Glomerular endothelial cell (primary cell): ENCODE results near the gene SYNDIG1. TPM values are rescaled to one million over a fixed set of nuclear protein-coding genes. Genes with fewer than 3 reads are reported as not detected.

Experiments
- DNase-seq: peaks from one replicate; pipeline ENCODE4 v3.0.0-alpha.2; 2011; ENCODE audit warnings: low read depth, low spot score; ENCODE audit errors: extremely low read depth
- total RNA-seq: library from RNA; depleted of rRNA; stranded (reverse); fragments of >200 nt; gene quantifications from 2 replicates; pipeline ENCODE4 v1.2.3, GENCODE V29; 2015

Gene SYNDIG1
- total RNA-seq, 1 donor from 2014 or later: not detected

DNA sequence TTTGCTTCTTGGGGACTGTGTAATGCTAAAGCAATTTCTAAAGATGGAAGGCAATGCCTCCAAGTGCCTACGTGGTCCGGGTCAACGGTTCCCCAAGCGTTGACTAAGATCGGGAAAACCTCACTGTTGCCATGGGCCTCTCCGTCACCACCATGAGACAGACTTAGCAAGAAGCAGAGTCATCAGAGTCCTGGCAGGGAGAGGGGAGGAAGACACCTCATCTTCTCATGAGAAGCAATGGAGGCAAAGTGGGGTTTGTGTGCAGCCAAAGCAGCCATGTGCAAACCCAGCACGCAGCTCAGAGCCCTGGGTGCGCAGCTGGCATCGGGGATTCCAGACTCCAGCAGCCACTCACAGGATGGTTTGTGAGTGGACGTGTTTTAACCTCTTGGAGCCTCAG is 111.4 kb downstream of the SYNDIG1 start:
- DNase-seq: no peak

DNA sequence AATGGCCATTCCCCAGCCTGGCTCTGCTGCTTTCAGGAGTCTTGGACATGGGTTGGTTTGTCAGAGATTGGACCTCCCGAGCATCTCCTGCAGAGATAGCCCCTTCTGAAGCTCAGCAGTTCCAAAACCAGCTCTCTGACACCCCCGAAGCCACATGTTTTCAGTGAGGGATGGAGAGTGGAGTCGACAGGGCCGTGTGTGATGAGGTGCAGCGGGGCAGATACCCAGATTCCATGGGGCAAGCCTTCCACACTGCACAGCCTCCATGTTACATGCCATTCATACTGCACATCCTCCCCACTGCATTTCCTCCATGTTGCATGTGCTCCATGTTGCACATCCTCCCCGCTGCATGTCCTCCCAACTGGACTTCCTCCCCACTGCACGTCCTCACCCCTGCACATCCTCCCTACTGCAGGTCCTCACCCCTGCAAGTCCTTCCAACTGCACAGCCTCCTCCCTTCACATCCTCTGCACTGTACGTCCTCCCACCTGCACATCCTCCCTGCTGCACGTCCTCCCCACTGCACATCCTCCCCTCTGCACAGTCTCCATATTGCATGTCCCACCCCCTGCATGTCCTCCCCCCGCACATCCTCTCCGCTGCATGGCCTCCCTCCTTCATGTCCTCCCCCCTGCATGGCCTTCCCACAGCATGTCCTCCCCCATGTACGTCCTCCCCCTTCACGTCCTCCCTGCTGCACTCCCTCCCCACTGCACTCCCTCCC is 112.2 kb downstream of the SYNDIG1 start:
- DNase-seq: no peak

DNA sequence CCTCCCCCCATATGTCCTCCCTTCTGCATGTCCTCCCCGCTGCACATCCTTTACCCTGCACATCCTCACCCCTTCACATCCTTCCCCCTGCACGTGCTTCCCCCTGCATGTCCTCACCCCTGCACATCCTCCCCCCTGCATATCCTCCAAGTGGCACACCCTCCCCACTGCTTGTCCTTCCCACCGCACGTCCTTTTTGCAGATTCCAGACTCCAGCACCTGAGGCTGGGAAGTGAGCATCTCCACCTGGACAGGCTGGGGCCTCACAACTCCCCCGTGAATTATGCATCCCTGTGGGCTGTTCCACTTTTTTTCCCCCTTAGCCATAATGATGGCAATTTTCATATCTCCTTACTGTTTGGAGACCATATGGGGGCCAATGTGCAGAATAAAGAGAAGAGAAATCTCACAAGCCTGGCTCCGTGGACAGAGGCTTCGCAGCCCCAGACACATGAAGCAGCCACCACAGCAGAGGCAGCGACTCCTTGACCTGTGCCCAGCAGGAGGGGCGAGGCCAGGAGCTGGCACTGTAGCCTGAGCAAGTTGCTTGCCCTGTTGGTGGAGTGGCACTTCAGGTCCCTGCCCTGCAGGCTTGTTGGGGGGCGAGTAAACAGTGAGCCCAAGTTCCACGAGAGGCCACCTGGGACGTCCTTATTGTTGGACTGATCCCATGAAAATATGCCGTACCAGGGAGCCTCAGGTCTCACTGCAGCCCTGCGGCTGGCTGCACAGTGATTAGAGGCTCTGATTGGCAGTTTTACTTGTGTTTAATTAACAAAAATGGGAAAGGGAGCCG is 113.1 kb downstream of the SYNDIG1 start:
- no peak for DNase-seq

DNA sequence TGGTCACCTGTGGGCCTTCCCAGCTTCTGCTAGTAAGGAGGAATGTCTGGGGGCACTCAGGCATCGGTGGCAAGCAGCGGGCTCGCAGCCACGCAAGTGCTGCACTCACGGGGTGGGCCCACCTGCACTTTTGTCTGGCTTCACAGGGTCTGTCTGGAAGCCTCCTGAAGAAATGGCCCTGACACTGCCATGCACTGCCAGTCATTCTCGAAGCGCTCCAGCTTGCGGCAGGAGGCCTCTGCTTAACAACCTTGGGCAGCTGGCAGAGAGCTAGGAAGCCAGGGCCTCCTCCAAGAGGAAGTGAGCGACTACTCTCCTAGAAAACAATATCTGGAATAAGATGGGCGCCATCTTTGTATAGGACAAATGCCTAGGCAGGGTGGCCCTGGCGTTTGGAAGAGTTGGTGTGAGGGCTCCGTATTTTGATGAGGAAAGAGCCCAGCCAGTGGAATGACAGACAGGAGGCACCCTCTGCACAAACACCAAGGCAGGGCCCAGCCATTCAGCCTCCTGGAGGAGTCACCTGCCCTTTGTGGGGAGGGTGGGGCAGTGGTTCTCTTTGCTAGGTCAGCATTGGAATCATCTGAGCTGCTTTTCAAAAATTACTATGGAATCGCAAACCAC is 113.9 kb downstream of the SYNDIG1 start:
- DNase-seq: no peak

DNA sequence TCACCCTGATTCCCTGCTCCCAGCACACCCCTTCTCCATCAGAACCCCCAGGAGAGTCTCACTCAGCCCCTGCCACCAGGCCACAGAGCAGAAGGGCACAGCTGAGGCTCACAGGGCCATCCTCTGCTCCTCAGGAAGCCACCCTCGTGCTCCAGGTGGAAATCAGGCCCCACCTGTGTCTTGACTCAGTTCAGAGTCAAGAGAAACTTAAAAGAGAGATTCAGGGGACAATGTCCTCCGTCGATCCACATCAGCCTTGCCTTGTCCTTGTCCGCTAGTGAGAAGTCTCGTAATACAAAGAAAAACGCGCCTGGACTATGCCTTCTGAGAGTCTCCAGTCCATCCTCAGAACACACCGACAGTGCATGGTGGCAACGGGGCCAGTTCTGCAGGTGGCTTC is 114.6 kb downstream of the SYNDIG1 start:
- no peak for DNase-seq

DNA sequence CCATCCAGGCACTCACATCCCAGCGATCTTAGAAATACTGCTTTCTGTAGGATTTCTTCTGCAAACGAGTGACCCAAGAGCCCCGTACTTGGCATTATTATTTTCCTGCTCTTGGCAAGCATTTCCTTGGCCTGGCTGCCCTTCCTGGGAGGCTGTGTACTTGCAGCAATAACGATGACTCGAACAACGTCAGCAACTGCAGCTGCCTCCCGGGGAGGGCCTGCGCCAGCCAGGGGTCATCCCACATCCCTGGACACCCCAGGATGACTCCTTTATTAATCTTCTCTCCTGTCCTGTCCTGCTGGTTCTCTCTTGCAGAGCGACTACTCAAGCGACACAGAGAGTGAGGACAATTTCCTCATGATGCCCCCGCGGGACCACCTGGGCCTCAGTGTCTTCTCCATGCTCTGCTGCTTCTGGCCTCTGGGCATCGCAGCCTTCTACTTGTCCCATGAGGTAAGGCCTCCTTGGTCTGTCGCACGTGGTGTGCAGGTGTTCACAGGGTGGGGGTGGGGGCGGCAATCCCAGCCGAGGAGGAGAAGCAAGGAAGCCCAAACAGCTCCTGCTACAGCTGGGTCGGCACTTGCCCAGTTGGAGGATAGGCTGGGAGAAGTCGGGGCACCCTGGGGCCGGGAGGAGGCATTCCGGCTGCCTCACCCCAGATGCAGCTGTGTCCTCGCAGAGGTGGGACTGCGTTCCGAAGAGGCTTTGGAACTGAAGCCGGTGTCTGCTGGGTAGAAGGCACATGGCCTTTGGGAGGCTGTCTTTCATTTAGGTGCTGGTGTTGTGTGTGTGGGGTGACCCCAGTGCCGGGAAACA is 115.3 kb downstream of the SYNDIG1 start:
- no peak for DNase-seq

DNA sequence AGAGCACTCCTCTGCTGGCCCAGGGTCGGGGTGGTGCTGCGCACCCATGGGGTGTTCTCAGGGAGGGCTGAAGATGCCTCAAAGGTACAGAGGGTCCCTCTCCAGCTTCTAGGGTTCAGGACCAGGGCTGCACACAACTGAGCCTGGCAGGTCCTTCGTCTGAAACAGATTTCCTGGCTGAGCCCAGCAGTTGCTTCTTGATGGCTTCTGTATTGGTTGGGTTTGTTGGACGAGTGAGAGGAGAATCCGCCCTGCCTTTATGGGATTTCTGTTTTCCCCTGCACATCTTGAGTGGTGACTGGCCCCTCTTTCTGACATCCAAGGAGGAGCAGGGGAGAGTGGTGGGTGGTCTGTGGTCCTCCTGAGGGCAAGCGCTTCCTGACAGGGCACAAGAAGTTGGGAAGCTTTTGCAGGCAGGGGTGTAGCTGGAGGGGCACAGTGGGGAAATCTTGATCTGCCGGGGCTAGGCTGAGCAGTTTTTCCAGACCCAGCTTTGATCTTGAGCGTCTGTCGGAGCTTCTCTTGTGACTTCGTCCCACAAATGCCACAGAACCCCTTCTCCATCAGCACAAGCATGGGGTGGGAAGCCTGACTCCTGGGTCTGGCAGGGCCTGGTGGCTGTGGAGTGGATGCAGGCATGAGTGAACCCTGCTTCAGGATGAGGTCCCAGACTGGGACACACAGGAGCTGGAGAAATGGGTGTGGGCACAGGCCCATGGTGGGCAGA is 116.5 kb downstream of the SYNDIG1 start:
- no peak for DNase-seq

DNA sequence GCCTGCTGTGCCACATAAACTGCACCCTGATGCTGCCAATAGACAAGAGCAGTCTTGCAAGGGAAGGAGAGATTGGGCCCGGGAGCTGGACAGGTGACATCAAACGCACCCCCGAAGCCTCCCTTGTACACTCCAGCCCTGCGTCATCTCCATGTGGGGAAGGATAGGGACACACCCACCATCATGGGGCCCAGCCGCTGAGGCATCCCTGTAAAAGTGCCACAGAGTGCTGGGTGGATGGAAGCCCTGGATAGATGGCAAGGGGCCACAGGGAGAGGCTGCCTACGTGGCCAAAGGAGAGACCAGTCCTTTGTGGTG is 117.1 kb downstream of the SYNDIG1 start:
- DNase-seq: no peak

DNA sequence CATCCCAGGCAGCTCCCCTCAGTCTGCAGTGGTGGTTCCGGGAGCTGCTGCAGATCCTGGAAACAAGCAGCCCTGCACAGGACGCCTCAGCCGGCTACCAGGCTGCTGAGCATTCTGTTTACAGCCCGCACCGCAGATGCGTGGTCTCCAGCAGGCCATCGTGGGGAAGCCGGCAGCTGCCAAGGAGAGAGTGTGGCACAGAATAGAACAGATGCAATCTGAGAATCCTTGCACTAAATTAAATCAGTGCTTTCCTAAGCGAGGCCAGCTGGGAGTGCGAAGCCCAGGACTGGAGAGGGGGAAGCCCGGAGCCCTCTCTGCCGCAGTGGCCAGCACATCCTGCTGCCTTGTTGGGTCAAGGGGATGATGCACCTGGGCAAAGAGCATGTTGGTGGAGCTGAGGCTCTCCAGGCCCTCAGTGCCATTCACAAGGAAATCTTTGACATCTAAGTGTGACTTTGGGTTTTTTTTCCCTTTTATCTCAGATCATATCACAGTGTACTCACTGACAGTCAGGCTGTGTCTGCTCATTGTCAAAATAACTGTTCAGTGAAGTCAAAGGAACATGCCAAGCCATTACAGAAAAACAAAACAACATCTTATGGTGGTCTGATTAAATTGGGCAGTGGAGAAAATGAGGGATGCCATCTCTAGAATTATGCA is 118.1 kb downstream of the SYNDIG1 start:
- no peak for DNase-seq

DNA sequence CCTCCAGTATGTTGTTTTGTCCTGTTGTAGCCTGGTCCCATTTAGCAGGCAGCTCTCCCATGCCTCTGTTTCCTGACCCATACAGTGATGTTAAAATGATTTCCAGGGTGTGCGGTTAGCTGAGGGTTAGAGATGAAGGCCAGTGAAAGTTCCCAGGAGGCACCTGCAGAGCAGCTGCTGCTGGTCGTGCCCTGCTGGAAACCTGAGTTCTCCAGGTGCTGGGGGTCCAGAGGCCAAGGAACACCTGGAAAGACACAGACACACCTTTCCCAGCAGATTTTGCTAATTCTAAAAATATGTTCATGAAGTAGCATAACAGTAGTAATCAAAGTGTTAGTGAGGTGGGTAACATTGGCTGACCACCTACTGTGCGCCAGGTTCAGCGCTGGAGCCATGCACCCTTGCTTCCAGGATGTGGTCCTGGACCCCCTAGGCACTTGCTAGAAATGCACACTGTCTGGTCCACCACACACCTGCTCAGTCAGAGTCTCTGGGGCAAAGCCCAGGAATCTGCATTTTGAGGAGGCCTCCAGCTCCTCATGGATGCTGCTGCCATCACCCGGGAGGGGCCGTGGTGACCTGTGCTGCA is 118.7 kb downstream of the SYNDIG1 start:
- DNase-seq: no peak

DNA sequence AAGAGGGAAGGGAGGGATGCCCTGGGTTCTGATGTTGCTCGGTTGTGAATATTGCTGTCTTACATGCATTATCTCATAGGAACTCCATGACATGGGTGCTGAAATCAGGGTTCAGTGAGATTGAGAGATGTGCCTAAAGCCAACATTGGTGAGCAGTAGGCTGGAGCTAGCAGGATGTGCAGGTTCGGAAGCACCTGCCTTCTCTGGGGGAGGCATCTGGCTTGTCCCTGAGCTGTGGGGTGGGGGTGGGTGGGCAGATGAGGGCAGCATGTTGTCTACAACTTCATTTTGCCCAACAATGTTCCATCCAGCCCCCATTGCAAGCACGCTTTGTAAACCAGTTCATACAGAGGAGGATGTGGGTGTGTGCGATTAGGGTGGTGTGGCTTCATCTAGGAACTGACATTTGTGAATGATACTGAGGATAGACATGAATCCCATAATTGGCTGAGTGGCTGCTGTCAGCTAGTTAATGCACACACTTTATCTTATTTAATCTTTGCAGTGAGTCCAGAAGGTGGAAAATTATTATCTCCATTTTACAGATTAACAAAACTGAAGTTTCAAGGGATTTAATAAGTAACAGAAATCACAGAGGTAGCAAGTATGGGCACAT is 119.4 kb downstream of the SYNDIG1 start:
- no peak for DNase-seq

DNA sequence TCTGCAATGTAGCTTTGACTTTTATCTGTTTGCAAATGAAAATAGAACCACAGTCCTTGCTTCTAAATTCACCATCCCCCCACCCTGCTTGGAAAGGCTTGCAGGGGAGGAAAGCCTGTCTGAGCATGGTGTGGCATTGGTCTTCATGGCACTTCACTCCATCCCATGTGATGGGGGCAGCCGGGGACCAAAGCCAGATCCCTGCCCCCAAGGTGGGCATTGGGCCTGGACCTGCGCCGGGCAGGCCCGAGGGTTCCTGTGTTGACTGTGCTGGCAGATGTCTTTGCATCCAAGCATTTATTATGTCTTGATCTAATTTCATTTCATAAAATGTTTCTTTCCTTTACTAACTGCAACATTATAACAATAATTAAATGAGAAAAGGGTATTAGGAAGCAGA is 120.0 kb downstream of the SYNDIG1 start:
- no peak for DNase-seq

DNA sequence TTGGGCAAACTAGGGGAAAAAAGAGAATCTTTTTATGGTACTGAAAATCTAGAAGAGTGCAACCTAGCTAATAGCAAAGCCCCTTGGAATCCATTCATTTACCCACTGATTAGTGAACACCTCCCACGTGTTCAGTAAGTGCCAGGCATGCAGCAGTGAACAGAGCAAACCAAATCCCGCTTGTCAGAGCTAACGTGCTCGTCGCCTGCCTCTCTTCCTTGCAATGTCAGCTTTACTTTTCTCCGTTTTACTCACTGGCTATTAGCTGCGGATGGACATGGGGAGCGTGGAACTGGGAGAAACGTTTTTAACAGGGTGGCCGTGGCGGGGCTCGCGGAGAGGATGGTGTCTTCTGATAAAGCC is 120.4 kb downstream of the SYNDIG1 start:
- no peak for DNase-seq

DNA sequence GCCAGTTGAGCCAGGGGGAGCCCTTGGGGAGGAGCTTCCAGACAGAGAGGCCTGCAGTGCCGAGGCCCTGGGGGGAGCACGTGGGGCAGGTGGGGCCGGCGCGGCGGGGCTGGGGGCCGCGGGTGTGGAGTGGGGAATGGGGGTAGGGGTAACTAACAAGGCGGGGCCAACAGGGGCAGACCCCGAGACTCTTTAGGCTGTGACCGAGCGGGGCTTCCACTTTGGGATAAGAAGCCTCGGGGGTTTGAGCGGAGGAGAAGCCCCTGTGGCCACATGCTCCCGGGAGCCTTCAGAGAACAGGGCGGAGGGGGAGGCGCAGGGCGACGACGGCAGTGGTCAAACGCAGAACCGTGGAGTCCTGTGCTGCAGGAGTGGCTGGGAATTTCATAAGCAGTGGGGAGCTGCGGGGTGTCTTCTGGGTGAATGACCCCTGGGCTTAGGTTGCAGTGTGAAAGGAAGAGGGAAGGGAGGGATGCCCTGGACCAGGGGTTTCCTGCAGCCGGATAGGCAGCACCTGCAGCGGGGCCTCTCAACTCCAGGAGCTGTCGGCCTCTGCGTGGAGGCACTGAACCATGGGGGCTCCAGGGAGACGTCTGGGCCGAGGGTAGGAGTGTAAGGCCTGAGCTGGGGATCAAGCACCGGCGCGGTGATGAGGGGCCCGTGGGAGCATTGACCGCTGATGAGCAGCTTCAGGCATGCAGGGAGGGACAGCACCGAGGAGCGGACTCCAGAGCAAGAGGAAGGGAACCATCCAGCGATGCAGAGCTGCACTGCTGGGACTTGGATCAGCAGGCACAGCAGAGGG is 121.0 kb downstream of the SYNDIG1 start:
- DNase-seq: no peak

DNA sequence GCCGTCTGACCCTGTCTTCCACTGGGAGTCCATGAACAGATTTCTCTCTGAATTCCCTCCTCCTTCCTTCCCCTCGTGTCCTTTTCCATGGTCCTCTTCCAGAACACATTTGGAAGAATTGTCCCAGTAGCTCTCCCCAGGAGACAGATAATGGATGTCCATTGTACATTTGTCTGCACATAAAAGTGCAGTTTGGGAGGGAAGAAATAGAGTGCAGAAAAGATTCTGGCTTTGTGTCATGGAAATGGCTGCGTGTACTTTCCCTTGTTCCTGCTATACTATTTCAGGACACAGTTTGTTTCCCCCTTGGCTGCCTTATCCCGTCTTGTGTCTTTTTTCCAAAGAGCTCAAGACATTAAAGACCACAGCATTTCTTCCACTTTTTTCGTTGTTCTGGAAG is 127.6 kb downstream of the SYNDIG1 start:
- DNase-seq: no peak

DNA sequence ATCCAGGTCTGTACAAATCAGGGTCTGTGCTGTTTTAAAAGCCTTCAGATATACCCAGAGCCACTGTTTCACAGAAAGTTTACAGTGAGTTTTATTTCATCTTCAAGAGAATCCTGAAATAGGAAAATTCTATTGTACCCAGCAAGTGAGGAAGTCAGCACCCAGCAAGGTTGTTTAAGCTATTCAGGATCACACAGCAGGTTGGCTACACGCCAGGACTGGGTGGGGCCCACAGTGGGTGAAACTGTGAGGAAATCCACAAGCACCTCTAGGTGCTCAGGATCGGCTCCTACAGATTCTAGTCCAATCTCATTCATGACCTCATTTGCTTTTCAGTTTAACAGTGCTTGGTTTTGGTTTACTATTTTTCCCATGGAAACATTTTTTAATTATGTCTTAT is 128.9 kb downstream of the SYNDIG1 start:
- DNase-seq: no peak

DNA sequence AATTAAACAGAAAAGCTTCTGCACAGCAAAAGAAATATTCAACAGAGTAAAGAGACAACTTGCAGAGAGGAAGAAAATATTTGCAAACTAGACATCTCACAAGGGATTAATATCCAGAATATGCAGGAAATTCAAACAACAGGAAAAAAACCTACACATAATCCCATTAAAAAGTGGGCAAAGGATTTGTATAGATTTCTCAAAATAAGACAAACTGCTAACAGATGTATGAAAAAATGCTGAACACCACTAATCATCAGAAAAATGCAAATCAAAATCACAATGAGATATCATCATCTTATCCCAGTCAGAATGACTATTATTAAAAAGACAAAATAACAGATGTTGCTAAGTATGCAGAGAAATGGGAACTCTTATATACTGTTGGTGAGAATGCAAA is 129.6 kb downstream of the SYNDIG1 start:
- no peak for DNase-seq

DNA sequence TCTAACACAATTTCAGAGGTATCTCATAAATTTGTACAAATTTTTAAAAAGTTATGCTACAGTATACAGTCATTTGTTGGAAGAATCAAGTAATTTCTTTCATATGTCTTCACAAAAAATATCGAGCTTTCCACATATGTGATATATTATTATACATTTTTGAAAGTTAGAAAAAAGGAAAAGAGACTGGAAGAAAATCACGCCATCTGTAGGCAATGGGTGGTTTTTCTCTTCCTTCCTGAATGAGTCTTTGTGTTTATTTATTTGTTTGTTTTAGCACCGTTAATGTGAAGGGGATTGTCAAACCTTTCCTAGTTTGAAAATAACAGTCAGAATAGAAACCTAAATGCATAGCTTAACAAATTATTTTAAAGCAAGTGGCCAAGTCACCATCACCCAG is 130.6 kb downstream of the SYNDIG1 start:
- no peak for DNase-seq
